ENCODE results near the gene VOPP1. TPM values are rescaled to one million over a fixed set of nuclear protein-coding genes. Genes with fewer than 3 reads are reported as not detected.

Gene VOPP1
- total and polyA plus RNA-seq, 2 donors (not counting 3 experiments of a cell fraction or from before 2014, with no cell fraction given) = 85.6 to 154 TPM

- Histone ChIP-seq H3K4me2 (ENCODE audit: insufficient read depth, low read length) (no peak overlapping the region), H3K9me3 (replicated peaks; ENCODE audit: control insufficient read depth, insufficient read depth, low read length) (no peaks in the 10 kb centered on the region), H3K79me2 (ENCODE audit: control insufficient read depth, insufficient read depth, low read length) (peaks cover 10% of the 10 kb centered on the region), H3K27ac (ENCODE audit: insufficient read depth, low read depth, low read length) (no peak overlapping the region), H3K4me3 (replicated peaks in 1 of 3; ENCODE audit: insufficient read depth in 1 of 3, low read depth in 1 of 3, low read length in 3 of 3) (no peak overlapping the region), H4K20me1 (replicated peaks; ENCODE audit: control insufficient read depth, extremely low read depth, insufficient read depth, low read length) (no peaks in the 10 kb centered on the region), H2AFZ (ENCODE audit: low read depth, low read length) (no peak overlapping the region), H3K36me3 (ENCODE audit: control insufficient read depth in 2 of 2, extremely low read depth in 1 of 2, insufficient read depth in 2 of 2, low read length in 2 of 2) (peaks cover 0 to 21% of the 10 kb centered on the region in 2 experiments), H3K9ac (replicated peaks; ENCODE audit: extremely low read depth, insufficient read depth, low read length) (no peak overlapping the region), H3K4me1 (ENCODE audit: control insufficient read depth, extremely low read depth, insufficient read depth, low read length) (no peaks in the 10 kb centered on the region), H3K27me3 (ENCODE audit: control insufficient read depth in 2 of 2, insufficient read depth in 2 of 2, low read length in 2 of 2) (no peaks in the 10 kb centered on the region), H3K9me1 (replicated peaks; ENCODE audit: control insufficient read depth, extremely low read depth, insufficient read depth, low read length) (no peaks in the 10 kb centered on the region)
- DNase-seq (ENCODE audit: low read depth, low spot score) (no peak), FAIRE-seq (no peak)
- CTCF ChIA-PET = no interaction called here
- no peak for TF ChIP-seq GATA2 (IDR thresholded peaks at IDR 0.05; ENCODE audit: insufficient read depth, insufficient read length, low read depth, low read length)
- no peak for TF ChIP-seq EZH2 (IDR thresholded peaks at IDR 0.05; ENCODE audit: borderline replicate concordance, low read depth, low read length, severe bottlenecking)
- no peak for TF ChIP-seq MAX (IDR thresholded peaks at IDR 0.05; ENCODE audit: insufficient read depth, insufficient read length)
- no peak for TF ChIP-seq JUN (IDR thresholded peaks at IDR 0.05; ENCODE audit: borderline replicate concordance, insufficient read depth, insufficient read length, low read depth)
- TF ChIP-seq MYC (IDR thresholded peaks at IDR 0.05; ENCODE audit: low read depth, low read length) = no peak
- no peak for TF ChIP-seq CTCF (IDR thresholded peaks at IDR 0.05; ENCODE audit: extremely low read depth in 1 of 2, insufficient read depth in 1 of 2, low read depth in 1 of 2, low read length in 2 of 2)
- TF ChIP-seq FOS (IDR thresholded peaks at IDR 0.05; ENCODE audit: borderline replicate concordance, insufficient read depth, low read length) = no peak
- TF ChIP-seq POLR2A (IDR thresholded peaks at IDR 0.05; ENCODE audit: low read depth, low read length) = no peak
- TF ChIP-seq POLR2AphosphoS5 (IDR thresholded peaks at IDR 0.05; ENCODE audit: insufficient read depth, low read depth, low read length) = no peak
- intact Hi-C loops (cut with micrococcal nuclease) = no loop called here
- POLR2A ChIA-PET = no interaction called here
- dilution Hi-C loops (cut with MboI; ENCODE audit: extremely low pct_ligation_motif_present, low sequenced_read_pairs) = no loop called here
- BruUV-seq (replicated peaks) = no TSS peak
Observed at GRCh38 chr7:55474944-55475854, 97.1 kb downstream of the VOPP1 start.
